ENCODE data around the gene SLC35F3.

Gene SLC35F3

GRCh38 chr1:233981042-233981675 lies 76.7 kb downstream of the SLC35F3 start:
- no peak overlapping the region for H3K4me3 ChIP-seq (ENCODE audit: low read depth, low read length)
- no peak for DNase-seq (ENCODE audit: low read depth)
- TF ChIP-seq, protein P1, sequence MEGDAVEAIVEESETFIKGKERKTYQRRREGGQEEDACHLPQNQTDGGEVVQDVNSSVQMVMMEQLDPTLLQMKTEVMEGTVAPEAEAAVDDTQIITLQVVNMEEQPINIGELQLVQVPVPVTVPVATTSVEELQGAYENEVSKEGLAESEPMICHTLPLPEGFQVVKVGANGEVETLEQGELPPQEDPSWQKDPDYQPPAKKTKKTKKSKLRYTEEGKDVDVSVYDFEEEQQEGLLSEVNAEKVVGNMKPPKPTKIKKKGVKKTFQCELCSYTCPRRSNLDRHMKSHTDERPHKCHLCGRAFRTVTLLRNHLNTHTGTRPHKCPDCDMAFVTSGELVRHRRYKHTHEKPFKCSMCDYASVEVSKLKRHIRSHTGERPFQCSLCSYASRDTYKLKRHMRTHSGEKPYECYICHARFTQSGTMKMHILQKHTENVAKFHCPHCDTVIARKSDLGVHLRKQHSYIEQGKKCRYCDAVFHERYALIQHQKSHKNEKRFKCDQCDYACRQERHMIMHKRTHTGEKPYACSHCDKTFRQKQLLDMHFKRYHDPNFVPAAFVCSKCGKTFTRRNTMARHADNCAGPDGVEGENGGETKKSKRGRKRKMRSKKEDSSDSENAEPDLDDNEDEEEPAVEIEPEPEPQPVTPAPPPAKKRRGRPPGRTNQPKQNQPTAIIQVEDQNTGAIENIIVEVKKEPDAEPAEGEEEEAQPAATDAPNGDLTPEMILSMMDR (IDR thresholded peaks at IDR 0.05; ENCODE audit: insufficient read depth, low read depth, low read length, missing control alignments) = no peak

GRCh38 chr1:233982827-233983518 lies 78.5 kb downstream of the SLC35F3 start:
- H3K4me3 ChIP-seq (ENCODE audit: low read depth, low read length) = no peak overlapping the region
- DNase-seq (ENCODE audit: low read depth) = no peak
- TF ChIP-seq, protein P1 (IDR thresholded peaks at IDR 0.05; ENCODE audit: insufficient read depth, low read depth, low read length, missing control alignments) = no peak

- TF ChIP-seq, protein P1 (IDR thresholded peaks at IDR 0.05; ENCODE audit: insufficient read depth, low read depth, low read length, missing control alignments) = no peak
- no peak overlapping the region for H3K4me3 ChIP-seq (ENCODE audit: low read depth, low read length)
- DNase-seq (ENCODE audit: low read depth) = no peak
These were observed 79.3 kb downstream of the SLC35F3 start for GRCh38 chr1:233983811-233984210.

DNA sequence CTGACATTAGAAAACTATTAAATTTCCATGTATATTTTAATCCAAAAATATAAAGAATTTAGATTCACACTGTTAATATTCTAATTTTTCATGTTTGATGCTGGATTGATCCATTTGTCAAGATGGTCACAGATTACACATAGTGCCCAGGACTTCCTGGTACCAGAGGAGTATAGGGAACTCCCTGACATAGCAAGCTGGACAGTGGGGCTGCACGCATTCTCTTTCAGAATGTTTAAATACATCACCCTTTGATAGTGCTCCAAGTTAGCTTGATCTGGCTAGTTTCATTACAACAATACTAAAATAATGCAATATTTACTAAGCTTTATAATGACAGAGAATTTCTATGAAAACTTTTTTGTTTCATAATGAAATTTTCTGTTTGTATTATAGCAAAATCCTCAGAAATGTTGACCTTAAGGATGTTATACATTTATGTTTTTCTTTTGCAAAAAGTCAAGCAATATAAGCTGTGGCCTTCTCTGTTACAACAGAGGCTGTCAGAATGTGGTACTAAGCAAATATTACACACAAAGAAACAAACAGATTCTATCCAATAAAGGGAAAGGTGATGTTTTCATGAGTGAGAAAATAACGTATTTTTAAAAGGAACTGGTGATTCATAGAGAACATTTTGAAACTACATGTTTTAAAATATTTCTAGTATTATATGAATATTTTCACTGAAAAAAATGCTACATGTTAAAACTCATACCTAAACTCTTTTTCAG lies 84.7 kb downstream of the SLC35F3 start:
- TF ChIP-seq, protein P1 (IDR thresholded peaks at IDR 0.05; ENCODE audit: insufficient read depth, low read depth, low read length, missing control alignments) = no peak
- DNase-seq (ENCODE audit: low read depth) = no peak
- no peak overlapping the region for H3K4me3 ChIP-seq (ENCODE audit: low read depth, low read length)

- DNase-seq (ENCODE audit: low read depth) = no peak
- no peak overlapping the region for H3K4me3 ChIP-seq (ENCODE audit: low read depth, low read length)
- TF ChIP-seq, protein P1 (IDR thresholded peaks at IDR 0.05; ENCODE audit: insufficient read depth, low read depth, low read length, missing control alignments) = no peak
These were observed 86.0 kb downstream of the SLC35F3 start for GRCh38 chr1:233990486-233990885.

DNA sequence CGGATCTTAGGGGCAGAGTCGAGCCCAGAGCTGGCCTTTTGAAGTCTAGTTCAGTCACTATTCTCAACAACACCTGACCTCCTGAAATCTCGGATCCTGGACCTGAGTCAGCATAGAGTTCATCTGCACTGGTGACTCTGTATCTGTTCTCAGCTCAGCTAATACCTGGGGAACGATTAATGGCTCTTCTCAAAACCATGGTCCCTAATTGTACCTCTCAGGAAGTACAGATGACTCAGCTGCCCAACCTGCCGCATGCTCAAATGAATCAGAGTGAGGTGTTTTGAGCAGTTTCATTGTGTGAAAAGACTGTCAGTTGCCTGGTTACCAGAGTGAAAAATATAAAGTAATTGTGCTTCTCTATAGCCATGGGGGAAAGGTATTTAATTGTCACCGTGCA lies 89.2 kb downstream of the SLC35F3 start:
- TF ChIP-seq, protein P1 (IDR thresholded peaks at IDR 0.05; ENCODE audit: insufficient read depth, low read depth, low read length, missing control alignments) = no peak
- H3K4me3 ChIP-seq (ENCODE audit: low read depth, low read length) = no peak overlapping the region
- peak; percentile 64 for DNase-seq (ENCODE audit: low read depth)

All from GM12865 (cell line).